SU-DHL-6 (cell line): Measurements from ENCODE around the gene MYL6B.

Source experiments
- EZH2phosphoT487 ChIP-seq: fragments of 200-600 bp; sonication (generic), shearing (Covaris generic); conservative IDR thresholded peaks from 2 replicates; pipeline ENCODE4 v1.6.1; 2018; ENCODE audit warnings: mild to moderate bottlenecking, antibody characterized with exemption, low read length, moderate library complexity, mixed read lengths
- TF ChIP-seq, protein P1 (sequence below): fragments of 200-600 bp; sonication (generic); IDR thresholded peaks from one replicate; pipeline ENCODE4 v1.5.1; 2017; ENCODE audit warnings: antibody characterized with exemption, mild to moderate bottlenecking, low read length, moderate library complexity; ENCODE audit not compliant: insufficient read depth, poor library complexity, severe bottlenecking

DNA sequence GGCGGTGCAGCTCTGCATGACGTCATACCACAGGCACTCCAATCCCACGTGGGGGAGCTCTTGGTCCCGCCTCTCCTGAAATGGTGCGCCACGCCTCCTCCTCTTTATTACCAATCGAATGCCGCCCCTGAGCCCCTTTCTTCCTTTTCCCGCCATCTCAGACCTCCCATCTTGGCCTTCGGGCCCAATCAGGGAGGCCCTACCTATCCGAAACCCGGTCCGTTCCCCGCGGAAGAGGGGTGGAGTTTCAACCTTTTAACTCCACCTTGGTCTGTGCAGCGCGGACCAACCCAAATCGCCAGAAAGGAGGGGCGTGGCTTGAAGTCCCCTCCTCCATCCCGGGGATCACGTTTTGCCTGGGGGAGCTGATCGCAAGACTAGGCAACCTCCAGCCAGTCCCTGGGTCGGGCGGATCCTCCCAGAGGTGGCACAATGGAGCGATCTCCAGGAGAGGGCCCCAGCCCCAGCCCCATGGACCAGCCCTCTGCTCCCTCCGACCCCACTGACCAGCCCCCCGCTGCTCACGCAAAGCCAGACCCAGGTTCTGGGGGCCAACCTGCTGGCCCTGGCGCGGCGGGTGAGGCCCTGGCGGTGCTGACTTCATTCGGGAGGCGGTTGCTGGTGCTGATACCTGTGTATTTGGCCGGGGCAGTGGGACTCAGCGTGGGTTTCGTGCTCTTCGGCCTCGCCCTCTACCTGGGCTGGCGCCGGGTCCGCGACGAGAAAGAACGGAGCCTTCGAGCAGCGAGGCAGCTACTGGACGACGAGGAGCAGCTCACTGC is 24.3 kb upstream of the MYL6B start, which contains the start of gene ESYT1:
- TF ChIP-seq, protein P1, sequence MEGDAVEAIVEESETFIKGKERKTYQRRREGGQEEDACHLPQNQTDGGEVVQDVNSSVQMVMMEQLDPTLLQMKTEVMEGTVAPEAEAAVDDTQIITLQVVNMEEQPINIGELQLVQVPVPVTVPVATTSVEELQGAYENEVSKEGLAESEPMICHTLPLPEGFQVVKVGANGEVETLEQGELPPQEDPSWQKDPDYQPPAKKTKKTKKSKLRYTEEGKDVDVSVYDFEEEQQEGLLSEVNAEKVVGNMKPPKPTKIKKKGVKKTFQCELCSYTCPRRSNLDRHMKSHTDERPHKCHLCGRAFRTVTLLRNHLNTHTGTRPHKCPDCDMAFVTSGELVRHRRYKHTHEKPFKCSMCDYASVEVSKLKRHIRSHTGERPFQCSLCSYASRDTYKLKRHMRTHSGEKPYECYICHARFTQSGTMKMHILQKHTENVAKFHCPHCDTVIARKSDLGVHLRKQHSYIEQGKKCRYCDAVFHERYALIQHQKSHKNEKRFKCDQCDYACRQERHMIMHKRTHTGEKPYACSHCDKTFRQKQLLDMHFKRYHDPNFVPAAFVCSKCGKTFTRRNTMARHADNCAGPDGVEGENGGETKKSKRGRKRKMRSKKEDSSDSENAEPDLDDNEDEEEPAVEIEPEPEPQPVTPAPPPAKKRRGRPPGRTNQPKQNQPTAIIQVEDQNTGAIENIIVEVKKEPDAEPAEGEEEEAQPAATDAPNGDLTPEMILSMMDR = no peak
- TF ChIP-seq EZH2phosphoT487 = no peak
